GM12878 (cell line): ENCODE measurements around the gene DCDC2C.

ENCODE experiments used
- EP300 ChIP-seq, 2 experiments: fragments of 150-350 bp in 1 of 2; IDR thresholded peaks; 2 replicates each; pipeline ENCODE4 v1.6.1; 2011 to 2012; ENCODE audit warnings: low read depth in 2 of 2, low read length in 2 of 2, borderline replicate concordance in 1 of 2, improper control_type of control experiment in 1 of 2, inconsistent platforms in 1 of 2; ENCODE audit not compliant: control insufficient read depth in 1 of 2
- FOS ChIP-seq: IDR thresholded peaks from 3 replicates; pipeline ENCODE4 v1.6.1; 2011; ENCODE audit warnings: borderline replicate concordance; ENCODE audit not compliant: insufficient read length; ENCODE audit errors: extremely low read depth
- MXI1 ChIP-seq: fragments of 150-350 bp; IDR thresholded peaks from 2 replicates; pipeline ENCODE4 v1.6.1; 2011; ENCODE audit warnings: low read depth, mild to moderate bottlenecking, inconsistent platforms, low read length, improper control_type of control experiment
- STAT3 ChIP-seq: IDR thresholded peaks from 2 replicates; pipeline ENCODE4 v1.6.1; 2011; ENCODE audit warnings: low read depth, low read length, improper control_type of control experiment

DNA sequence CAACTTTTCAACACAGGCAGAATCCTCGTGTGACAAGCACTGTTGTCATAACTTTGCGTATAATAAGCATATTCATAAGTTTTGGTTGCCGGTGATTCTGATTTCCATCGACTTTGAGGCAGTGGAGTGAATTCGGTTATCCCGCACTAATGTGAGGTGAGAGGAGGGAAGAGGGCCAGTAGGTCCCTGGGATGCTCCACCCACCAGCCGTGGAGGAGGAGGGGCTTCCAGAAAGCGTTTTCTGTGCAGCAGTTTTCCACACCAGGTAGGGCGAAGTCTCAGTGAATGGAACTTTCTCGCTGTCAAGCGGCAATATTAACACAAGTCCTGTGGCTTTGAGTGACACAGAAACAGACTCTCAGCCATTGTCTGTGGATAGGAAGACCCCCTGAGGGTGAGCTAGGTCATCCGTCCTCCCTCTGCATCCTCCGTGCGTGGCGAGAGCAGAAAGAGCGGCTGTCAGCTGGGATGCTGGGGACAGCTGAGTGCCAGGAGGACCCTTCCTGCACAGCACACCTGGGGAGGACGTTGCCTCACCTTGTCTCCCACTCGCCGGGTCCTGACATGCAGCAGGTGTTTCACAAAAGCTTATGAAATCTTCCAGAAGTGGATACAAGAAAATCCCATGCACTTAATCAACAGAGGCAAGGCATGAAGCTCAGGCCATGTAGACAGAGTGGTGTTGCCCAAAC is 67.5 kb downstream of the DCDC2C start:
- TF ChIP-seq EP300 (IDR thresholded peaks at IDR 0.05; ENCODE audit: borderline replicate concordance in 1 of 2, control insufficient read depth in 1 of 2, low read depth in 2 of 2, low read length in 2 of 2) (no peak), STAT3 (no peak), FOS (no peak), MXI1 (no peak)
